ENCODE data around the gene HUNK. TPM values are rescaled to one million over a fixed set of nuclear protein-coding genes. Genes with fewer than 3 reads are reported as not detected.
"Not testable (repeated sequence)": the region's sequence is repeated elsewhere in the genome, so short reads cannot be mapped to it uniquely, and the experiment has no call there.

Gene HUNK
- total RNA-seq, 2 experiments from 2014 or later: not detected

DNA sequence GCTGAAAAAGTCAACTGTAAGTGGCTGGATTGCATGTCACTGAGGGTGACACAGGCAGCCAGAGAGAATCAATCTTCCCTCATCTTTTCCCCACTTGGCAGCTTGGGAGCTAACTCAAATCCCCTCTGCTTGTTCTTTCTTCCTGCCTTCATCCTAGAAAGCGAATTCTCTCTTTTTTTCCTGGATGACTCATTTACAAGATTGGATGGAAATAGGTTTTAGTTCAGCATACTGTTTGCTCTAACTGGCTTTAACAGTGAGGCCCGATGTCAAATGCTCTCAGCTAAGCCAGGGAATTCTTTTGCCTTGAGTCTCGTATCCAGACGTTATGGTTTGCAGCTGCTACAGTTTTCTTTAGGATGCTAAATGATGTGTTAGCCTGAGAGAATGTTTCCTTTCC, 72.7 kb downstream of the HUNK start:
- DNase-seq: no peak
- CTCF ChIA-PET: no interaction called here
- Histone ChIP-seq H3K4me1 (ENCODE audit: insufficient read depth, low read length) (no peaks in the 10 kb centered on the region), H3K4me3 (ENCODE audit: low read length) (no peak overlapping the region), H3K27me3 (ENCODE audit: control insufficient read depth in 1 of 2, insufficient read depth in 2 of 2, low read length in 2 of 2) (peaks cover 0 to 5% of the 10 kb centered on the region in 2 experiments), H3K36me3 (ENCODE audit: insufficient read depth, low read length) (no peaks in the 10 kb centered on the region), H3K9me3 (ENCODE audit: control insufficient read depth in 1 of 2, insufficient read depth in 1 of 2, low read length in 2 of 2) (no peaks in the 10 kb centered on the region), H3K27ac (ENCODE audit: low read depth in 1 of 2, low read length in 2 of 2) (no peak overlapping the region)
- POLR2A ChIA-PET: no interaction called here
- no peak overlapping the region for H3K4me3 Mint-ChIP-seq
- no peak for ATAC-seq (ENCODE audit: poor library complexity)
- TF ChIP-seq, protein P1, sequence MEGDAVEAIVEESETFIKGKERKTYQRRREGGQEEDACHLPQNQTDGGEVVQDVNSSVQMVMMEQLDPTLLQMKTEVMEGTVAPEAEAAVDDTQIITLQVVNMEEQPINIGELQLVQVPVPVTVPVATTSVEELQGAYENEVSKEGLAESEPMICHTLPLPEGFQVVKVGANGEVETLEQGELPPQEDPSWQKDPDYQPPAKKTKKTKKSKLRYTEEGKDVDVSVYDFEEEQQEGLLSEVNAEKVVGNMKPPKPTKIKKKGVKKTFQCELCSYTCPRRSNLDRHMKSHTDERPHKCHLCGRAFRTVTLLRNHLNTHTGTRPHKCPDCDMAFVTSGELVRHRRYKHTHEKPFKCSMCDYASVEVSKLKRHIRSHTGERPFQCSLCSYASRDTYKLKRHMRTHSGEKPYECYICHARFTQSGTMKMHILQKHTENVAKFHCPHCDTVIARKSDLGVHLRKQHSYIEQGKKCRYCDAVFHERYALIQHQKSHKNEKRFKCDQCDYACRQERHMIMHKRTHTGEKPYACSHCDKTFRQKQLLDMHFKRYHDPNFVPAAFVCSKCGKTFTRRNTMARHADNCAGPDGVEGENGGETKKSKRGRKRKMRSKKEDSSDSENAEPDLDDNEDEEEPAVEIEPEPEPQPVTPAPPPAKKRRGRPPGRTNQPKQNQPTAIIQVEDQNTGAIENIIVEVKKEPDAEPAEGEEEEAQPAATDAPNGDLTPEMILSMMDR (IDR thresholded peaks at IDR 0.05): no peak
- peaks cover 41% of the 10 kb centered on the region for H3K27me3 Mint-ChIP-seq
- no peaks in the 10 kb centered on the region for H3K9me3 Mint-ChIP-seq
- no peaks in the 10 kb centered on the region for H3K36me3 Mint-ChIP-seq (ENCODE audit: low read depth)
- intact Hi-C loops (cut with DNase I, micrococcal nuclease): no loop called here
- H3K4me1 Mint-ChIP-seq (ENCODE audit: low read depth): no peaks in the 10 kb centered on the region
- H3K27ac Mint-ChIP-seq: no peak overlapping the region

DNA sequence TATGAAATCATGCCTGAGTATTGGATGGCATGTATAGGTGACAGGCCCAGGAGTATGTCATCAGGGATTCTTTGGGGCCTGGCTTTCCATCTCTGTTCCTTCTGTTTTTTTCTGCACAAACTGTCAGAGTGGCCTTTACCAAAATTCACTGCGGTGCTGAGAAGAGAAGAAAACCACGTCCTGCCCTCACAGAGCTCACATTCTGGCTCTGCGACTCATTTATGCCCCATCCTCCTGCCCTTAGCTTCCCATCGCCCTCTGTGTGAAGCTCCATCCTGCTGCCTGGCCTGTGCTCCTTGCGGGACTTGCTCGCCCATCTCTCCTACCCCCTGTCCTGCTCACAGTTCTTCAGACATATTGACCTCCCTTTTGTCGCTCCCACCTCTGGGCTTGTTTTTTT, 73.4 kb downstream of the HUNK start:
- POLR2A ChIA-PET: no interaction called here
- Mint-ChIP-seq H3K27ac (no peak overlapping the region), H3K27me3 (peaks cover 35% of the 10 kb centered on the region), H3K4me1 (ENCODE audit: low read depth) (no peaks in the 10 kb centered on the region), H3K9me3 (no peaks in the 10 kb centered on the region), H3K4me3 (no peak overlapping the region), H3K36me3 (ENCODE audit: low read depth) (no peaks in the 10 kb centered on the region)
- Histone ChIP-seq H3K27ac (ENCODE audit: low read depth in 1 of 2, low read length in 2 of 2) (no peak overlapping the region), H3K4me1 (ENCODE audit: insufficient read depth, low read length) (no peaks in the 10 kb centered on the region), H3K4me3 (ENCODE audit: low read length) (no peak overlapping the region), H3K36me3 (ENCODE audit: insufficient read depth, low read length) (no peaks in the 10 kb centered on the region), H3K9me3 (ENCODE audit: control insufficient read depth in 1 of 2, insufficient read depth in 1 of 2, low read length in 2 of 2) (no peaks in the 10 kb centered on the region), H3K27me3 (ENCODE audit: control insufficient read depth in 1 of 2, insufficient read depth in 2 of 2, low read length in 2 of 2) (peaks cover 0 to 5% of the 10 kb centered on the region in 2 experiments)
- TF ChIP-seq, protein P1 (IDR thresholded peaks at IDR 0.05): no peak
- intact Hi-C loops (cut with DNase I, micrococcal nuclease): no loop called here
- CTCF ChIA-PET: no interaction called here
- ATAC-seq (ENCODE audit: poor library complexity) (no peak), DNase-seq (no peak)

DNA sequence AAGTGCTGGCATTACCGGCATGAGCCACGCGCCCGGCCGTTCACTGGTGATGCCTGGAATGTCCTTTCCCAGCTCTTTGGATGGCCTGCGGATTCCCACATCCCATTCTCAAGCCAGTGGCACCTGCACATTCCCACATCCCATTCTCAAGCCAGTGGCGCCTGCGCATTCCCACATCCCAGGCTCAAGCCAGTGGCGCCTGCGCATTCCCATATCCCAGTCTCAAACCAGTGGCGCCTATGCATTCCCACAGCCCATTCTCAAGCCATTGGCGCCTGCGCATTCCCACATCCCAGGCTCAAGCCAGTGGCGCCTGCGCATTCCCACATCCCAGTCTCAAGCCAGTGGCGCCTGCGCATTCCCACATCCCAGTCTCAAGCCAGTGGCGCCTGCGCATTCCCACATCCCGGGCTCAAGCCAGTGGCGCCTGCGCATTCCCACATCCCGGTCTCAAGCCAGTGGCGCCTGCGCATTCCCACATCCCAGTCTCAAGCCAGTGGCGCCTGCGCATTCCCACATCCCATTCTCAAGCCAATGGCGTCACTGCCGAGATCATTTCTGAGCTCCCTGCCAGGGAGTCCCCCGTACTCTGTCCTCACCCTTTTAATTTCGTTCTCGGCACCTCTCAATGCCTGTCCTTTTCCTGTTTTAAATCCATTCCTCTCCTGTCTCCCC, 74.2 kb downstream of the HUNK start:
- POLR2A ChIA-PET; H3K4me1 Mint-ChIP-seq (ENCODE audit: low read depth); H3K27ac Mint-ChIP-seq; CTCF ChIA-PET; H3K4me1 ChIP-seq (ENCODE audit: insufficient read depth, low read length); H3K4me3 Mint-ChIP-seq; H3K4me3 ChIP-seq (ENCODE audit: low read length); H3K9me3 ChIP-seq (ENCODE audit: control insufficient read depth in 1 of 2, insufficient read depth in 1 of 2, low read length in 2 of 2); H3K27me3 ChIP-seq (ENCODE audit: control insufficient read depth in 1 of 2, insufficient read depth in 2 of 2, low read length in 2 of 2); H3K36me3 Mint-ChIP-seq (ENCODE audit: low read depth); ATAC-seq (ENCODE audit: poor library complexity); H3K9me3 Mint-ChIP-seq; H3K27ac ChIP-seq (ENCODE audit: low read depth in 1 of 2, low read length in 2 of 2); intact Hi-C loops (cut with DNase I, micrococcal nuclease); H3K36me3 ChIP-seq (ENCODE audit: insufficient read depth, low read length); DNase-seq: not testable (repeated sequence)
- H3K27me3 Mint-ChIP-seq: peaks cover 30% of the 10 kb centered on the region

DNA sequence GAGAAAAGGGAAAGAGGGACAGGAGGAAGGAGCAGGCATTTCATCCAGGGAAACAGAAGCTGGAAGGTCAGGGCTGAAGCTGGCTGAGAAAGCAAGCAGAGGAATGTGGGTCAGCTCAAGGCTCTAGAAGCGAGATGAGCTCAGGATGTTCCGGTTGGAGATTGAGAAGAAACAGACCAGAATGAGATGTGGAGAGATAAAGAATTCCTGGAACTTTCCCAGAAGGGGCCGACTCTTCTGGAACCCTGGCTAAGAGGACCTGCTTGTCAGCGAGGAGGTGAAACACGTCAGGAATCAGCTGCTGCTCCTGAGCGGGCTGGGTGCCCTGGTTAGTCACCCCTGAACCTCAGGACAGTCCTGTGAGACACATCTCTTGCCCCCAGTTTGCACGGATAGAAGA, 75.9 kb downstream of the HUNK start:
- ATAC-seq (ENCODE audit: poor library complexity): no peak
- Mint-ChIP-seq H3K27me3 (peaks cover 25% of the 10 kb centered on the region), H3K4me3 (no peak overlapping the region), H3K27ac (no peak overlapping the region), H3K36me3 (ENCODE audit: low read depth) (no peaks in the 10 kb centered on the region), H3K9me3 (no peaks in the 10 kb centered on the region), H3K4me1 (ENCODE audit: low read depth) (no peaks in the 10 kb centered on the region)
- Histone ChIP-seq H3K27ac (ENCODE audit: low read depth in 1 of 2, low read length in 2 of 2) (no peak overlapping the region), H3K4me1 (ENCODE audit: insufficient read depth, low read length) (no peaks in the 10 kb centered on the region), H3K9me3 (ENCODE audit: control insufficient read depth in 1 of 2, insufficient read depth in 1 of 2, low read length in 2 of 2) (no peaks in the 10 kb centered on the region), H3K4me3 (ENCODE audit: low read length) (no peak overlapping the region), H3K27me3 (ENCODE audit: control insufficient read depth in 1 of 2, insufficient read depth in 2 of 2, low read length in 2 of 2) (peaks cover 0 to 2% of the 10 kb centered on the region in 2 experiments), H3K36me3 (ENCODE audit: insufficient read depth, low read length) (no peaks in the 10 kb centered on the region)
- DNase-seq: no peak
- TF ChIP-seq, protein P1 (IDR thresholded peaks at IDR 0.05): no peak
- POLR2A ChIA-PET: no interaction called here
- CTCF ChIA-PET: no interaction called here
- intact Hi-C loops (cut with DNase I, micrococcal nuclease): no loop called here

Data from CD4-positive, alpha-beta T cell (primary cell).